GM06990 (cell line): ENCODE results near the gene MTCL1.

Experiments
- DNase-seq: peaks from one replicate; pipeline ENCODE4 v3.0.0-alpha.2; 2011; ENCODE audit not compliant: insufficient read length; ENCODE audit errors: extremely low read depth
- H3K27me3 ChIP-seq: replicated peaks from 2 replicates; pipeline ENCODE4 v1.6.0; 2011; ENCODE audit warnings: low read length; ENCODE audit not compliant: control insufficient read depth, insufficient read depth
- H3K36me3 ChIP-seq: 2 replicates; pipeline ENCODE4 v1.5.1; 2011; ENCODE audit warnings: low read length; ENCODE audit not compliant: control insufficient read depth, insufficient read depth
- H3K4me3 ChIP-seq: replicated peaks from 2 replicates; pipeline ENCODE4 v1.5.1; 2011; ENCODE audit warnings: low read depth, mild to moderate bottlenecking, control low read depth, low read length
- TF ChIP-seq, protein P1 (sequence below): IDR thresholded peaks from 2 replicates; pipeline ENCODE4 v1.5.1; 2011; ENCODE audit warnings: low read length, control low read depth, mild to moderate bottlenecking, inconsistent platforms; ENCODE audit not compliant: insufficient read depth, poor library complexity, severe bottlenecking

The MTCL1 gene

DNA sequence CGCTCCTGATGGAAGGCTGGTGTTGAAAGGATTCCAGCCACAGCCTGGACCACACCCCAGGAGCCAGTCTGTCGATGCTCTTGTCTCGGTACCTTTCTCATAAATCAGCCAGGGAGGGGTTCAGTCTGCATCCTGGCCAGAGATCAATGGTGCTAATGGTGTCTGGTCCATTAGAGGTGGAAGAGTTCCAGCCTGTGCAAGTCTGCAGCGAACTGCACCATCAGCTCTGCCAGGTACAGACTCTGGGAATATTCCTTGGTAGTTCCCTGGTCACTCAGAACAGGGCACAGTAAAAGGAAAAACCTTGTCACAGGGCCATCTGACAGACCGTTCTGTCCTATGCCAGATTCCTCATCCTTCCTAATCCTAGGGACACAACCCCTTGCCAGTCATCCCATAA lies 164.3 kb downstream of the MTCL1 start:
- no peak overlapping the region for H3K4me3 ChIP-seq
- TF ChIP-seq, protein P1, sequence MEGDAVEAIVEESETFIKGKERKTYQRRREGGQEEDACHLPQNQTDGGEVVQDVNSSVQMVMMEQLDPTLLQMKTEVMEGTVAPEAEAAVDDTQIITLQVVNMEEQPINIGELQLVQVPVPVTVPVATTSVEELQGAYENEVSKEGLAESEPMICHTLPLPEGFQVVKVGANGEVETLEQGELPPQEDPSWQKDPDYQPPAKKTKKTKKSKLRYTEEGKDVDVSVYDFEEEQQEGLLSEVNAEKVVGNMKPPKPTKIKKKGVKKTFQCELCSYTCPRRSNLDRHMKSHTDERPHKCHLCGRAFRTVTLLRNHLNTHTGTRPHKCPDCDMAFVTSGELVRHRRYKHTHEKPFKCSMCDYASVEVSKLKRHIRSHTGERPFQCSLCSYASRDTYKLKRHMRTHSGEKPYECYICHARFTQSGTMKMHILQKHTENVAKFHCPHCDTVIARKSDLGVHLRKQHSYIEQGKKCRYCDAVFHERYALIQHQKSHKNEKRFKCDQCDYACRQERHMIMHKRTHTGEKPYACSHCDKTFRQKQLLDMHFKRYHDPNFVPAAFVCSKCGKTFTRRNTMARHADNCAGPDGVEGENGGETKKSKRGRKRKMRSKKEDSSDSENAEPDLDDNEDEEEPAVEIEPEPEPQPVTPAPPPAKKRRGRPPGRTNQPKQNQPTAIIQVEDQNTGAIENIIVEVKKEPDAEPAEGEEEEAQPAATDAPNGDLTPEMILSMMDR: no peak
- no peak for DNase-seq

DNA sequence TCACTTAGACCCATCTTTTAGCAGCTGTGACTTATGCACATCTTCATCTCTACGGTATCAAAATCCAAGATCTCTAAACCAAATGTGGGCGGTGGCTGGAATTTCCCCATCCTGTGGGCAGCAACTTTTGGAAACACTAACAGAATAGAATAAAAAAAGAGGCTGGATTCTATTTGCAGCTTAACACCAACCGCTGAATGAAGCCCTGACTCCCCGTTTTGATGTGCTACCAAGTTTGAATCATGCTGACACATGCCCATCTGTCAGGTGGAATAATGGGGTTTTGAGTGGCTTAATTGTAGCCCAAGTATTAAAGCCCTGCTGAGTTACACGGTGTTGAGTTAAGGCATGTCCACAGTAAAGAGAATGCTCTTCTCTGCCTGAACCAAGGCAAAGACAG lies 165.2 kb downstream of the MTCL1 start:
- Histone ChIP-seq H3K36me3 (no peaks in the 10 kb centered on the region), H3K4me3 (no peak overlapping the region), H3K27me3 (no peaks in the 10 kb centered on the region)
- TF ChIP-seq, protein P1: no peak
- no peak for DNase-seq

More for the DNA sequence above, 164.3 kb downstream of the MTCL1 start:
- H3K27me3 ChIP-seq: no peaks in the 10 kb centered on the region
- no peaks in the 10 kb centered on the region for H3K36me3 ChIP-seq

DNA sequence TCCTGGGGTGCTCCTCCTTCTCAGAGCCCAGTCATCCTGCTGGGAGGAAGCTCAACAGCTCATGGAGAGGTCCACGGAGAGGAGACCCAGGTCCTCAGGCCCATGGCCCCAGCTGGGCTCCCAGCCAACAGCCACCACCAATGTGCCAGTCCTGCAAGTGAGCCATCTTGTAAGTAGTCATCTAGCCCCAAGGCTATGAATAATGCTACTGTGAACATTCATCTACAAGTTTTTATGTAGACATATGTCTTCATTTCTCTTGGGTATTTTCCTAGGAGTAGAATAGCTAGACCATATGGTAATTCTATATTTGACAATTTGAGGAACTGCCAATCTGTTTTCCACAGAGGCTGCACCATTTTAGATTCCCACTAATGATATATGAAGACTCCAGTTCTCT lies 166.1 kb downstream of the MTCL1 start:
- Histone ChIP-seq H3K4me3 (no peak overlapping the region), H3K36me3 (no peaks in the 10 kb centered on the region), H3K27me3 (no peaks in the 10 kb centered on the region)
- no peak for DNase-seq
- TF ChIP-seq, protein P1: no peak

DNA sequence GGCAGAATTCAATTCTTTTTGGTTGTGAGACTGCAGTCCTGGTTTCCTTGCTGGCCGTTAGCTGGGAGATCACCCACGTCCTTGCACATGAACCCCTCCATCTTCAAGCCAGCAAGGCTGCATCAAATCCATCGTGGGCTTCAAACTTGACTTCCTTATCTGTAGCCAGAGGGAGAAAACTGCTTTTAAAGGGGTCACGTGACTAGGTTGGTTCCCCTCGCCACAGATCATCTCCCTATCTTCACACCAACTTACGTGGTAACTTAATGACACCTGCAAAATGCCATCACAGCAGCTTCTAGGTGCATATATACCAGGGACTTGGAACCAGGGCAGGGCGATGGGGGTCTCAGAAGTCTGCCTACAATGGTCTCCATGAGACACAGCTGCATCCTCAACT lies 169.5 kb downstream of the MTCL1 start:
- Histone ChIP-seq H3K36me3 (no peaks in the 10 kb centered on the region), H3K27me3 (no peaks in the 10 kb centered on the region), H3K4me3 (no peak overlapping the region)
- TF ChIP-seq, protein P1: no peak
- no peak for DNase-seq

DNA sequence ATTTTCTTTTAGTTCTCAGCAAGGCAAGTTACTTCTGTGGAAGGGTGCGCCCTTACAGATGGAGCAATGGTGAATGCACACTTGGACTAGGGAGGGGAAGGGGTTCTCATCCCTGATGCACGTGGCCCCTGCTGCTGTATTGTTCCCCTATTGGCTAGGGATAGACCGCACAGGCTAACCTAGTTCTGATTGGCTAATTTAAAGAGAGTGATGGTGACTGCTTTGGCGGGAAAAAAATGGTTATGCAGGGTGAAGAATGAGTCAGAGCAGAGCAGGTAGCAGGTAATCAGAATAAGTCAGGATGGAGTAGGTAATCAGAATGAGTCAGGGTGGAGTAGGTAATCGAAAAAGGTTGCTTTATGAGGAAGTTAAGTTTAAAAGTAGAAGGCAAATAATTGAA lies 171.5 kb downstream of the MTCL1 start:
- Histone ChIP-seq H3K4me3 (no peak overlapping the region), H3K36me3 (no peaks in the 10 kb centered on the region), H3K27me3 (no peaks in the 10 kb centered on the region)
- TF ChIP-seq, protein P1: no peak
- no peak for DNase-seq

DNA sequence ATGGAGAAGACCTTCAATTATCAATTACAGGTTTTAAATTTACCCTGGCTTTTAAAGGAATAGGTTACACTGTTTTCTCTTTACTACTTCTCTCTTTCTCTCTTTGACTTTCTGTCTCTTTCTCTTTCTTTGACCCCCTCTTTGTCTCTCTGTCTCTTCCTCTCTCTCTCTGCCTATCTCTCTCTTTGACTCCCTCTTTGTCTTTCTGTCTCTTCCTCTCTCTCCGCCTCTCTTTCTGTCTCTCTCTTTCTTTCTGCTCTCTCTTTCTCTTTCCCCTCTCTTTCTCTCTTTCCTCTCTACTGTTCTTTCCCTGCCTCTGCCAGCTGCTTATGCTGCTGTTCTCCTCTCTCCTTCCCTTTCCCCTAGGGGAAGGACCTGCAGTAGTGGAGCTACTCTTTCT lies 175.7 kb downstream of the MTCL1 start:
- DNase-seq: no peak
- no peaks in the 10 kb centered on the region for H3K27me3 ChIP-seq
- TF ChIP-seq, protein P1: no peak
- H3K36me3 ChIP-seq: no peaks in the 10 kb centered on the region
- no peak overlapping the region for H3K4me3 ChIP-seq
